Coronary artery (tissue), 2 donors: ENCODE data around the gene LRRK1.

ENCODE experiments used
- DNase-seq: peaks from one replicate; pipeline ENCODE4 v3.0.0-alpha.2; 2017; ENCODE audit warnings: low spot score
- H3K27ac ChIP-seq, 2 donors: fragments of 200-600 bp; sonication (generic); one replicate each; pipeline ENCODE4 v1.5.1; 2016 to 2019
- H3K4me3 ChIP-seq: fragments of 200-600 bp; sonication (generic); 2 replicates; pipeline ENCODE4 v1.5.1; 2016; ENCODE audit warnings: mild to moderate bottlenecking, moderate library complexity
- TF ChIP-seq, protein P1 (sequence below): fragments of 200-600 bp; sonication (generic); IDR thresholded peaks from one replicate; pipeline ENCODE4 v1.5.1; 2019; ENCODE audit warnings: antibody characterized with exemption

Gene LRRK1

DNA sequence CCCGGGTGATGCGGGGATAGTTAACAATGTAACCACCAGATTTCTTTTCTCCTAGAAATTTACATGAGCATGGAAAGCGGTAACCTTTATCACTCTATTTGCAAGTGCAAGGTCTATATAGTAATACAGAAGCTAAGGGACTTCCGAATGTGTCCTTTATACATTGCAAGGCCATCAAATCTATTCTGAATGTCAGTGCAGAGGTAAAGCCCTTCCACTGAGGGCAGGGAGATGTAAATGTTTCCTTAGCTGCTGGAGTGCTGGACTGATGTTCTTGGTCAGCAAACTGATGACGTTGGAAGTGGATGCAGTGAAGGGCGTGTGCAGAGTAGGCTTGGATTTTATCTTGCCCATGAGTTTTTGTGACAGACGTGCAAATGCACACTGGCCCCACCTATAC, 33.3 kb upstream of the LRRK1 start:
- TF ChIP-seq, protein P1, sequence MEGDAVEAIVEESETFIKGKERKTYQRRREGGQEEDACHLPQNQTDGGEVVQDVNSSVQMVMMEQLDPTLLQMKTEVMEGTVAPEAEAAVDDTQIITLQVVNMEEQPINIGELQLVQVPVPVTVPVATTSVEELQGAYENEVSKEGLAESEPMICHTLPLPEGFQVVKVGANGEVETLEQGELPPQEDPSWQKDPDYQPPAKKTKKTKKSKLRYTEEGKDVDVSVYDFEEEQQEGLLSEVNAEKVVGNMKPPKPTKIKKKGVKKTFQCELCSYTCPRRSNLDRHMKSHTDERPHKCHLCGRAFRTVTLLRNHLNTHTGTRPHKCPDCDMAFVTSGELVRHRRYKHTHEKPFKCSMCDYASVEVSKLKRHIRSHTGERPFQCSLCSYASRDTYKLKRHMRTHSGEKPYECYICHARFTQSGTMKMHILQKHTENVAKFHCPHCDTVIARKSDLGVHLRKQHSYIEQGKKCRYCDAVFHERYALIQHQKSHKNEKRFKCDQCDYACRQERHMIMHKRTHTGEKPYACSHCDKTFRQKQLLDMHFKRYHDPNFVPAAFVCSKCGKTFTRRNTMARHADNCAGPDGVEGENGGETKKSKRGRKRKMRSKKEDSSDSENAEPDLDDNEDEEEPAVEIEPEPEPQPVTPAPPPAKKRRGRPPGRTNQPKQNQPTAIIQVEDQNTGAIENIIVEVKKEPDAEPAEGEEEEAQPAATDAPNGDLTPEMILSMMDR = no peak
- no peak overlapping the region for H3K27ac ChIP-seq
- no peak for DNase-seq
- H3K4me3 ChIP-seq = no peak overlapping the region

DNA sequence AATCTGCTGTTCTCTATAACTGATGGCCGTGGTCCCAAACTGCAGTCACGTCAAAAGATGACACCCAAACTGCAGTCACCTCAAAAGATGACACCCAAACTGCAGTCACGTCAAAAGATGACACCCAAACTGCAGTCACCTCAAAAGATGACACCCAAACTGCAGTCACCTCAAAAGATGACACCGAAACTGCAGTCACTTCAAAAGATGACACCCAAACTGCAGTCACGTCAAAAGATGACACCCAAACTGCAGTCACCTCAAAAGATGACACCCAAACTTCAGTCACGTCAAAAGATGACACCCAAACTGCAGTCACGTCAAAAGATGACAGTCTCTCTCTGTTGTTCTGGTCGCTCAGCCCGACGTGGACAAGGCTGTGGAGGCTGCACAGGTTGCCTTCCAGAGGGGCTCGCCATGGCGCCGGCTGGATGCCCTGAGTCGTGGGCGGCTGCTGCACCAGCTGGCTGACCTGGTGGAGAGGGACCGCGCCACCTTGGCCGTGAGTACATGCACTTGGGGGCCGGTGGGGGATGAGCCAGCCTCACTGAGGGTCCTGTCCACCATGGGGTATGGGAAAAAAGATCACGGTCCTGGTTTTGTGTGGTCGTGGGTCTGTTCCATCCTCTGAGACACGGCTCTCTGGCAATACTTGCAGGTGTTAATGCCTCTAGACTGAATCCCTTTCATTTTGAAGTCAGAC, 31.8 kb upstream of the LRRK1 start:
- no peak for DNase-seq
- Histone ChIP-seq H3K27ac (no peak overlapping the region), H3K4me3 (no peak overlapping the region)
- TF ChIP-seq, protein P1 = no peak

DNA sequence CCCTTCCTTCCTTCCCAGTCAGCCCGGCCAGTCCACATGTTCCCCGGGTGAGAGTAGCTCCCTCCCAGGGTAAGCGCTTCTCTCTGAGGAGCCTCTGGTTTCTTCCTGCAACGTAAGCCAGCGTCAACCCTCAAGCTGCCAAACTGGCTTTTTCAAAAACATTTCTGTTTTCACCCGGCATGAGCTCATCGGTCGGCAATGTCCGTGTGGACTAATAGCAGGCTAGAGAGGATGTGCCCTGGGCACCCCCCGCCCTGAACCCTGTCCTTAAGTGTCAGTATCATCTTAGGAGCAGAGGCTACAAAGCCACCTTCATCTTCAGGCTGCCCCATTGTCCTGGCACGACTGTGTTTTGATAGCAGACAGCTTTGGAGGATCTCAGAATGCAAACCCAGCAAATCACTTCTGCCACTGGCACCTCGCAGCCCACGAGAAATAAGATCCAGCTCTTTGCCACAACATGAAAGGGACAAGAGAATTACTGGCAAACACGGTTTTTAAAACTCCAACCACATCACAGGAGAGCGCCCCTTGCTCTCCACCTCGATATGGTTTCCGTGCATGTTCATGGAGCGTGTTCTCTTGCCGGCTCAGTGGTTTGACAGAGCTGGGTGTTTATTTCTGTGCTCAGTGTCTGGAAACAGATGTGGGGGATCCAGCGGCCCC, 29.6 kb upstream of the LRRK1 start:
- H3K4me3 ChIP-seq = peak overlapping the region; percentile 46

DNA sequence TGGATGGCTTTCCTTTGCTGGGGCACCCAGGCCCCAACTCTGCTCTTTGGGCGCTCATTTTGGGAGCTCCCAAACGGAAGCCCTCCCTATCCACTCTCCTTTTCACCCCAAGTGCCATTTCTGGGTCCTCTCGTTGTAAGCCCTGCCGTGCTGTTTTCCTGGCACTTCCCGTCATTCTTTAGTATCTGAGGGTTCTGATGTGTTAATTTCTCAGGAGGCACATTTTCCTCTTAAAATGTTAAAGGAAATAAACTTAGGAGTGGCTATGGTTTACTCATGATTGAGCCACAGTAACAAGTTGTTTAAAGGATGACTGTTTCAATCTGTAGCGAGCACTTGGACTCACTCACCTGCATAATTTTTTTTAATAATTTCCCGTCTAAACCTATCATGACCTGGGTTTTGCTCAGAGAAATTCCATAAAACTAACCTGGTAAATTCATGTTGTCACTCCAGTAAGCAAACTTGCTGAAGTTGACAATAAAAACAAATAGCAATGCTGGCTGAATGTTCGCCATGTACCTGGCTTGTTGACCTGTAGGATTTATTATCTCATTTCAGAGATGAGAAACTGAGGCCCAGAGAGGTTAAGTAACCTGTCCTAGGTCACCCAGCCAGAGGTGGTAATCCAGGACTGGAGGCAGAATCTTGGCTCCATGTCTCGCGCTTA, 29.0 kb upstream of the LRRK1 start:
- TF ChIP-seq, protein P1 = no peak
- DNase-seq = no peak
- Histone ChIP-seq H3K4me3 (no peak overlapping the region), H3K27ac (no peak overlapping the region)

More for the DNA sequence above, 29.6 kb upstream of the LRRK1 start:
- TF ChIP-seq, protein P1 = no peak
- no peak for DNase-seq
- H3K27ac ChIP-seq = peak overlapping the region; percentile 7 to 27

DNA sequence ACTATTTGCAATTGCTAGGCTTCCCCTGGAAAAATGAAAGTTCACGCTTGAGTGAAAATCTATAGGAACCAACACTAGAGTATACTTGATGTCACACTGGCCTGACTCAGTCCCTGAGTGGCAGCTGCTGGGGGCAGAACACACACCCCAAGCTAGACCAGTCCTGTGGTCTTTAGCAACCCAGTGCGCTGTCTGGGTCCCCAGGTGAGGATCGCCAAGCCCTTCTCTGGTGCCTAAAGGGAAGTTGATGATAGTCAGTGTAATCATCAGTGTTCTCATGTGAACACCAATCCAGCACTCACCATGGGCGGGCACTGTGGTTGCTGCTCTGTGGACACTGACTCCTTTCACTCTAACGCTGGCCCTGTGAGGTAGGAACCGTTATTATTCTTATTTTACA, 28.3 kb upstream of the LRRK1 start:
- DNase-seq = no peak
- Histone ChIP-seq H3K4me3 (no peak overlapping the region), H3K27ac (no peak overlapping the region)
- TF ChIP-seq, protein P1 = no peak

DNA sequence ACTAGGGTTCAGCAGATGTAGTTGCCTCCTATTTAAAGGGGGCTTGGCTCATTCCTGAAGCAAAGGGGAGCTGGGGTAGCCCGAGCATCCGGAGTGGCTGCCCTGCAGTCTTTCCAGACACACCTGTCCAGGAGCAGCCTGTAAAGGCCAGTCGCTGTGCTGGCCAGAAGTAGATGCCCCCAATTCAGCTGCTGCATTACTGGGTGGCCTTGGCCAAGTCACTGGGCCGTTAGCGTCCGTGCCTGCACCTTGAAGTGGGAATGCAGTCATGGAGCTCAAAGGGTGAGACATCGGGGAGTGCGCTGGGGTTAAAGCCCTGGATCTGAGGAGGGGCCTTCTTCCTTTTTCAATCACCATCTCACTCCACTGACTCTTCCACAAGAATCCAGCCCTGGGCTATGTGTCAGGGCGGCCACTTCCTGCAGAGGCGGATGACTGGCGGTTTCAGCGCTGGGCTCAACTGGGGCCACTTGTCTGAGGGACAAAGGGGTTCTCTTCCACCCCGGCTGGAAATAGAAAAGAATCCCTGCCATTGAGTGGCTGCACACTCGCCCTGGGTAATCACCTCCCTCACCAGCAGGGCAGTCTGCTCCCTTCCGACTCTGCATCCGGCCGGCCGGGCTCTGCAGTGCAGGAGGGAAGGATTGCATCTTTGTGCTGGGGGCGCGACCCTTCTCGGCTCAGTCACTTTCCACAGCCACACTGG, 27.7 kb upstream of the LRRK1 start:
- H3K27ac ChIP-seq = no peak overlapping the region
- DNase-seq = no peak
- TF ChIP-seq, protein P1 = no peak
- H3K4me3 ChIP-seq = no peak overlapping the region
